H1 (cell line): ENCODE measurements around the gene TTC28.

ENCODE experiments used
- ATF2 ChIP-seq: IDR thresholded peaks from 2 replicates; pipeline ENCODE4 v1.6.1; 2012; ENCODE audit warnings: low read length, inconsistent platforms
- CEBPB ChIP-seq: IDR thresholded peaks from 2 replicates; pipeline ENCODE4 v1.6.1; 2012; ENCODE audit warnings: low read depth, low read length
- CTCF ChIP-seq, 3 experiments: IDR thresholded peaks; 1 replicate in 2 of 3; 2 replicates in 1 of 3; pipeline versions ENCODE4 v1.5.1 to v1.6.1; 2011; ENCODE audit warnings: low read length in 3 of 3, mild to moderate bottlenecking in 3 of 3, inconsistent platforms in 2 of 3, low read depth in 1 of 3, moderate library complexity in 1 of 3; ENCODE audit not compliant: insufficient read depth in 1 of 3; ENCODE audit errors: control extremely low read depth in 1 of 3
- EP300 ChIP-seq, 2 experiments: IDR thresholded peaks; 1 replicate in 1 of 2; 2 replicates in 1 of 2; pipeline ENCODE4 v1.6.1; 2011 to 2012; ENCODE audit warnings: low read depth in 2 of 2, low read length in 2 of 2, mild to moderate bottlenecking in 2 of 2, borderline replicate concordance in 1 of 2, inconsistent platforms in 1 of 2, moderate library complexity in 1 of 2
- EZH2 ChIP-seq: fragments of 200-600 bp; sonication (generic); IDR thresholded peaks from 2 replicates; pipeline ENCODE4 v1.7.1; 2012; ENCODE audit warnings: low read depth, mild to moderate bottlenecking, moderate library complexity, low read length, inconsistent platforms; ENCODE audit not compliant: severe bottlenecking
- GABPA ChIP-seq: IDR thresholded peaks from 2 replicates; pipeline ENCODE4 v1.6.1; 2011; ENCODE audit warnings: mild to moderate bottlenecking, low read length, moderate library complexity, borderline replicate concordance; ENCODE audit not compliant: insufficient read depth
- POLR2A ChIP-seq, 2 experiments: IDR thresholded peaks; 1 replicate in 1 of 2; 2 replicates in 1 of 2; pipeline ENCODE4 v1.6.1; 2011; ENCODE audit warnings: low read depth in 2 of 2, low read length in 2 of 2, mild to moderate bottlenecking in 2 of 2; ENCODE audit errors: control extremely low read depth in 1 of 2
- RAD21 ChIP-seq, 2 experiments: IDR thresholded peaks in 1 of 2; conservative IDR thresholded peaks in 1 of 2; 2 replicates each; pipeline ENCODE4 v1.6.1; 2011; ENCODE audit warnings: low read depth in 2 of 2, low read length in 2 of 2, improper control_type of control experiment in 1 of 2, inconsistent platforms in 1 of 2, mild to moderate bottlenecking in 1 of 2, moderate library complexity in 1 of 2
- SIRT6 ChIP-seq: IDR thresholded peaks from one replicate; pipeline ENCODE4 v1.7.1; 2012; ENCODE audit warnings: low read length, inconsistent platforms
- SRF ChIP-seq: IDR thresholded peaks from 2 replicates; pipeline ENCODE4 v1.6.1; 2011; ENCODE audit warnings: mild to moderate bottlenecking, low read depth, low read length, moderate library complexity

GRCh38 chr22:28405588-28405987 lies 274.1 kb downstream of the TTC28 start:
- TF ChIP-seq CTCF (IDR thresholded peaks at IDR 0.05; ENCODE audit: control extremely low read depth in 1 of 3, insufficient read depth in 1 of 3, low read depth in 1 of 3, low read length in 3 of 3) (no peak), EZH2 (no peak), SIRT6 (no peak), EP300 (IDR thresholded peaks at IDR 0.05; ENCODE audit: borderline replicate concordance in 1 of 2, low read depth in 2 of 2, low read length in 2 of 2) (no peak), CEBPB (no peak), SRF (no peak), GABPA (no peak), RAD21 (IDR thresholded peaks at IDR 0.05 in 1 of 2, conservative IDR thresholded peaks at IDR 0.05 in 1 of 2; ENCODE audit: low read depth in 2 of 2, low read length in 2 of 2) (no peak), POLR2A (IDR thresholded peaks at IDR 0.05; ENCODE audit: control extremely low read depth in 1 of 2, low read depth in 2 of 2, low read length in 2 of 2) (no peak), ATF2 (no peak)
